WTC11 (cell line): ENCODE measurements around the gene CAMTA1. TPM values are rescaled to one million over a fixed set of nuclear protein-coding genes. Genes with fewer than 3 reads are reported as not detected.

Experiments
- ATAC-seq: fragments of 200-7000 bp; cut with Tn5 transposase; 2 replicates; pipeline ENCODE4 v1.10.0; 2021; ENCODE audit warnings: mild to moderate bottlenecking, moderate library complexity
- CTCF ChIA-PET: fragments of 300-600 bp; sonication (Branson Sonifier 250); formaldehyde crosslinking; loops from one replicate; lab custom pipeline; 2021; ENCODE audit warnings: antibody characterized with exemption; lab: Charles Lee
- POLR2A ChIA-PET: fragments of 350-600 bp; sonication (Branson Sonifier 250); formaldehyde crosslinking; loops from one replicate; lab custom pipeline; 2021; ENCODE audit warnings: antibody characterized with exemption; lab: Charles Lee
- DNase-seq: peaks from one replicate; pipeline ENCODE4 v3.0.0; 2021; ENCODE audit warnings: low spot score
- H3K27ac Mint-ChIP-seq: 2 replicates; pipeline ENCODE4 v1.8.0; 2021; ENCODE audit warnings: mixed read lengths
- H3K27me3 Mint-ChIP-seq: 2 replicates; pipeline ENCODE4 v1.8.0; 2021; ENCODE audit warnings: low read depth, mild to moderate bottlenecking, moderate library complexity, mixed read lengths
- H3K36me3 Mint-ChIP-seq: 2 replicates; pipeline ENCODE4 v1.8.0; 2021; ENCODE audit warnings: mixed read lengths
- H3K4me1 Mint-ChIP-seq: 2 replicates; pipeline ENCODE4 v1.8.0; 2022; ENCODE audit warnings: mixed read lengths
- H3K4me3 Mint-ChIP-seq: 2 replicates; pipeline ENCODE4 v1.8.0; 2021; ENCODE audit warnings: mild to moderate bottlenecking, moderate library complexity, mixed read lengths
- H3K9me3 Mint-ChIP-seq: 2 replicates; pipeline ENCODE4 v1.8.0; 2021; ENCODE audit warnings: mixed read lengths
- ATF2 ChIP-seq: sonication (generic); formaldehyde crosslinking; IDR thresholded peaks from 2 replicates; pipeline ENCODE4 v1.8.1; 2022; ENCODE audit warnings: low read depth, missing genetic modification reagents, borderline replicate concordance
- ATF3 ChIP-seq: sonication (generic); formaldehyde crosslinking; conservative IDR thresholded peaks from 2 replicates; pipeline ENCODE4 v1.8.1; 2022; ENCODE audit warnings: mild to moderate bottlenecking, missing genetic modification reagents
- E2F1 ChIP-seq: sonication (generic); formaldehyde crosslinking; IDR thresholded peaks from 2 replicates; pipeline ENCODE4 v1.8.0; 2022; ENCODE audit warnings: mild to moderate bottlenecking, missing genetic modification reagents
- ELF4 ChIP-seq: sonication (generic); formaldehyde crosslinking; IDR thresholded peaks from 2 replicates; pipeline ENCODE4 v1.8.1; 2022; ENCODE audit warnings: low read depth, mild to moderate bottlenecking, moderate library complexity, missing genetic modification reagents
- HMGXB4 ChIP-seq: sonication (generic); formaldehyde crosslinking; IDR thresholded peaks from 2 replicates; pipeline ENCODE4 v1.8.1; 2023; ENCODE audit warnings: mild to moderate bottlenecking, moderate library complexity, missing genetic modification reagents
- KAT7 ChIP-seq: sonication (generic); formaldehyde crosslinking; IDR thresholded peaks from 2 replicates; pipeline ENCODE4 v1.8.1; 2023; ENCODE audit warnings: missing genetic modification reagents, mild to moderate bottlenecking, borderline replicate concordance
- MAX ChIP-seq: sonication (generic); formaldehyde crosslinking; IDR thresholded peaks from 2 replicates; pipeline ENCODE4 v1.8.0; 2022; ENCODE audit warnings: mild to moderate bottlenecking, missing genetic modification reagents
- MXD4 ChIP-seq: fragments of 250-450 bp; sonication (Bioruptor Pico); IDR thresholded peaks from 2 replicates; pipeline ENCODE4 v1.8.0; 2021; ENCODE audit warnings: mild to moderate bottlenecking, moderate library complexity, borderline replicate concordance
- PRDM15 ChIP-seq: sonication (generic); formaldehyde crosslinking; IDR thresholded peaks from 2 replicates; pipeline ENCODE4 v1.8.0; 2022; ENCODE audit warnings: missing genetic modification reagents
- PREB ChIP-seq: sonication (generic); formaldehyde crosslinking; IDR thresholded peaks from 2 replicates; pipeline ENCODE4 v1.8.1; 2022; ENCODE audit warnings: mild to moderate bottlenecking, missing genetic modification reagents, moderate library complexity, borderline replicate concordance
- PRRX2 ChIP-seq: fragments of 250-450 bp; sonication (Bioruptor Pico); IDR thresholded peaks from 2 replicates; pipeline ENCODE4 v1.8.0; 2021; ENCODE audit warnings: mild to moderate bottlenecking
- RORB ChIP-seq: fragments of 250-450 bp; sonication (Bioruptor Pico); IDR thresholded peaks from 2 replicates; pipeline ENCODE4 v1.9.0; 2021; ENCODE audit warnings: mild to moderate bottlenecking
- SP1 ChIP-seq: sonication (generic); formaldehyde crosslinking; conservative IDR thresholded peaks from 2 replicates; pipeline ENCODE4 v1.8.1; 2022; ENCODE audit warnings: missing genetic modification reagents
- TP53 ChIP-seq: sonication (generic); formaldehyde crosslinking; IDR thresholded peaks from 2 replicates; pipeline ENCODE4 v1.8.1; 2023; ENCODE audit warnings: mild to moderate bottlenecking, missing genetic modification reagents
- ZBTB43 ChIP-seq: sonication (generic); formaldehyde crosslinking; IDR thresholded peaks from 2 replicates; pipeline ENCODE4 v1.8.1; 2023; ENCODE audit warnings: mild to moderate bottlenecking, missing genetic modification reagents
- ZNF121 ChIP-seq: sonication (generic); formaldehyde crosslinking; IDR thresholded peaks from 2 replicates; pipeline ENCODE4 v1.8.0; 2023; ENCODE audit warnings: missing genetic modification reagents
- ZNF219 ChIP-seq: sonication (generic); formaldehyde crosslinking; IDR thresholded peaks from 2 replicates; pipeline ENCODE4 v1.8.0; 2023; ENCODE audit warnings: missing genetic modification reagents, mild to moderate bottlenecking, borderline replicate concordance
- ZNF263 ChIP-seq: sonication (generic); formaldehyde crosslinking; IDR thresholded peaks from 2 replicates; pipeline ENCODE4 v1.8.1; 2022; ENCODE audit warnings: low read depth, mild to moderate bottlenecking, moderate library complexity, missing genetic modification reagents
- ZNF532 ChIP-seq: fragments of 250-450 bp; sonication (Bioruptor Pico); IDR thresholded peaks from 2 replicates; pipeline ENCODE4 v1.9.0; 2021; ENCODE audit warnings: mild to moderate bottlenecking, borderline replicate concordance
- total RNA-seq: library from RNA; stranded (reverse); gene quantifications from 3 replicates; pipeline ENCODE4 v1.2.3, GENCODE V29; 2021

Gene CAMTA1
- total RNA-seq, 1 experiment from 2014 or later = 86.4 TPM

- TF ChIP-seq MAX (CRISPR knock-in tag) (no peak), ATF3 (CRISPR knock-in tag) (no peak), HMGXB4 (CRISPR knock-in tag) (no peak), MXD4 (CRISPR knock-in tag) (no peak), SP1 (no peak), E2F1 (CRISPR knock-in tag) (no peak)
Measured at GRCh38 chr1:7172804-7173203, 387.6 kb downstream of the CAMTA1 start (continued).

GRCh38 chr1:7174561-7174960 is 389.3 kb downstream of the CAMTA1 start:
- H3K36me3 Mint-ChIP-seq = peaks cover 4% of the 10 kb centered on the region; the same call in 1 of the 2 replicates
- peaks cover 14% of the 10 kb centered on the region for H3K4me1 Mint-ChIP-seq
- peaks cover 15% of the 10 kb centered on the region for H3K9me3 Mint-ChIP-seq
- no peak overlapping the region for H3K27ac Mint-ChIP-seq
- no peak for DNase-seq
- ATAC-seq = no peak
- no peaks in the 10 kb centered on the region for H3K27me3 Mint-ChIP-seq
- POLR2A ChIA-PET = interaction anchor here (0.5 kb wide), 1 partner anchor 149 kb away, joined by 3 read pairs; no protein-coding TSS in a partner anchor
- CTCF ChIA-PET = interaction anchor here (1.2 to 1.4 kb wide), 2 partner anchors 104 to 132 kb away, joined by 4 to 5 read pairs; no protein-coding TSS in a partner anchor
- no peak overlapping the region for H3K4me3 Mint-ChIP-seq
- TF ChIP-seq ZNF532 (no peak), ZNF121 (no peak), ZNF219 (CRISPR knock-in tag) (no peak), ATF2 (CRISPR knock-in tag) (no peak), RORB (CRISPR knock-in tag) (no peak), ZNF263 (no peak), PREB (no peak), ELF4 (CRISPR knock-in tag) (no peak), PRDM15 (CRISPR knock-in tag) (no peak), ZBTB43 (no peak), KAT7 (CRISPR knock-in tag) (no peak), TP53 (CRISPR knock-in tag) (no peak), PRRX2 (CRISPR knock-in tag) (no peak)
